HCT116 (cell line): ENCODE results near the gene ITGA4. TPM values are rescaled to one million over a fixed set of nuclear protein-coding genes. Genes with fewer than 3 reads are reported as not detected.

Source experiments
- ATAC-seq: fragments of 200-7000 bp; cut with Tn5 transposase; 2 replicates; pipeline ENCODE4 v1.9.1; 2020; ENCODE audit warnings: mild to moderate bottlenecking, moderate library complexity
- BruUV-seq: library from RNA; stranded (reverse); fragments of 400-500 nt; replicated peaks from 2 replicates; lab custom pipeline; 2021; lab: Mats Ljungman, UMichigan
- CTCF ChIA-PET: fragments of 300-600 bp; sonication (Branson Sonifier 250); formaldehyde crosslinking; loops from one replicate; lab custom pipeline; 2021; ENCODE audit warnings: antibody characterized with exemption; lab: Charles Lee
- POLR2A ChIA-PET: fragments of 300-600, 350-600 bp; sonication (Branson Sonifier 250); formaldehyde crosslinking; loops from one replicate; lab custom pipeline; 2021; ENCODE audit warnings: antibody characterized with exemption; lab: Charles Lee
- RAD21 ChIA-PET, 2 experiments: fragments of 300-600 bp; sonication (Branson Sonifier 250); formaldehyde crosslinking; loops; one replicate each; lab custom pipeline; 2023; ENCODE audit warnings: low total read pairs in 2 of 2; ENCODE audit not compliant: uncharacterized antibody in 2 of 2, unreplicated experiment in 2 of 2, low non-redundant PET in 1 of 2; lab: Charles Lee
- DNase-seq: peaks from one replicate; pipeline ENCODE4 v3.0.0-alpha.2; 2010; ENCODE audit warnings: low read depth, low spot score
- H2AFZ ChIP-seq: fragments of 200-600 bp; shearing (Covaris generic), sonication (generic); 2 replicates; pipeline ENCODE4 v1.6.1; 2017; ENCODE audit warnings: low read depth, mixed run types, mixed read lengths, antibody characterized with exemption, low read length; ENCODE audit not compliant: poor library complexity, severe bottlenecking
- H3K27ac ChIP-seq: 2 replicates; pipeline ENCODE4 v1.5.1; 2012; ENCODE audit warnings: low read depth, low read length
- H3K27me3 ChIP-seq: fragments of 200-600 bp; sonication (generic); 2 replicates; pipeline ENCODE4 v1.6.1; 2016; ENCODE audit warnings: mixed run types, low read length, mixed read lengths; ENCODE audit not compliant: insufficient read depth
- H3K36me3 ChIP-seq, 2 experiments: fragments of 200-500 bp in 1 of 2; fragments of 200-600 bp in 1 of 2; sonication (Bioruptor generic) in 1 of 2; sonication (generic) in 1 of 2; 2 replicates each; pipeline versions ENCODE4 v1.5.1 to v1.6.1; 2014 to 2016; ENCODE audit warnings: low read length in 2 of 2, inconsistent platforms in 1 of 2, mixed read lengths in 1 of 2, mixed run types in 1 of 2; ENCODE audit not compliant: insufficient read depth in 2 of 2, control insufficient read depth in 1 of 2
- H3K4me1 ChIP-seq, 2 experiments: fragments of 200-600 bp in 1 of 2; sonication (generic) in 1 of 2; 2 replicates each; pipeline versions ENCODE4 v1.5.1 to v1.6.1; 2012 to 2017; ENCODE audit warnings: low read length in 2 of 2, inconsistent platforms in 1 of 2, mild to moderate bottlenecking in 1 of 2, mixed read lengths in 1 of 2, mixed run types in 1 of 2, moderate library complexity in 1 of 2; ENCODE audit not compliant: insufficient read depth in 2 of 2, control insufficient read depth in 1 of 2
- H3K4me2 ChIP-seq: fragments of 200-600 bp; sonication (generic); 2 replicates; pipeline ENCODE4 v1.6.1; 2017; ENCODE audit warnings: mixed run types, low read length, mixed read lengths
- H3K4me3 ChIP-seq, 2 experiments: fragments of 200-600 bp in 1 of 2; sonication (generic) in 1 of 2; replicated peaks in 1 of 2; 2 replicates each; pipeline ENCODE4 v1.5.1; 2011 to 2016; ENCODE audit warnings: low read length in 2 of 2, control low read depth in 1 of 2, low read depth in 1 of 2, mild to moderate bottlenecking in 1 of 2, mixed read lengths in 1 of 2, mixed run types in 1 of 2
- H3K79me2 ChIP-seq: fragments of 200-600 bp; sonication (generic); 2 replicates; pipeline ENCODE4 v1.6.1; 2017; ENCODE audit warnings: mild to moderate bottlenecking, mixed run types, low read length, moderate library complexity, mixed read lengths; ENCODE audit not compliant: insufficient read depth
- H3K9ac ChIP-seq: fragments of 200-600 bp; sonication (generic); 2 replicates; pipeline ENCODE4 v1.6.1; 2016; ENCODE audit warnings: low read length, mixed read lengths
- H3K9me2 ChIP-seq: fragments of 200-600 bp; sonication (generic), shearing (Covaris generic); 2 replicates; pipeline ENCODE4 v1.6.1; 2017; ENCODE audit warnings: mixed run types, mild to moderate bottlenecking, moderate library complexity; ENCODE audit not compliant: insufficient read depth
- H3K9me3 ChIP-seq, 2 experiments: fragments of 200-500 bp in 1 of 2; fragments of 200-600 bp in 1 of 2; sonication (Bioruptor generic) in 1 of 2; sonication (generic) in 1 of 2; 2 replicates each; pipeline ENCODE4 v1.6.1; 2014 to 2017; ENCODE audit warnings: low read length in 2 of 2, mixed read lengths in 2 of 2, inconsistent platforms in 1 of 2, low read depth in 1 of 2, mild to moderate bottlenecking in 1 of 2, mixed run types in 1 of 2, moderate library complexity in 1 of 2; ENCODE audit not compliant: control insufficient read depth in 1 of 2, insufficient read depth in 1 of 2
- H4K20me1 ChIP-seq: fragments of 200-600 bp; sonication (generic), shearing (Covaris generic); 2 replicates; pipeline ENCODE4 v1.6.1; 2017; ENCODE audit warnings: mixed run types, mild to moderate bottlenecking, moderate library complexity; ENCODE audit not compliant: insufficient read depth
- CTCF ChIP-seq, 3 experiments: fragments of 200-600 bp in 1 of 3; sonication (generic) in 1 of 3; IDR thresholded peaks in 2 of 3; conservative IDR thresholded peaks in 1 of 3; 2 replicates each; pipeline ENCODE4 v1.5.1; 2012 to 2017; ENCODE audit warnings: low read depth in 2 of 3, low read length in 2 of 3, antibody characterized with exemption in 1 of 3, borderline replicate concordance in 1 of 3, control low read depth in 1 of 3, mild to moderate bottlenecking in 1 of 3, mixed read lengths in 1 of 3, mixed run types in 1 of 3, moderate library complexity in 1 of 3; ENCODE audit not compliant: insufficient read depth in 1 of 3
- FOSL1 ChIP-seq: IDR thresholded peaks from 2 replicates; pipeline ENCODE4 v1.6.1; 2012; ENCODE audit warnings: low read depth
- JUND ChIP-seq: IDR thresholded peaks from 2 replicates; pipeline ENCODE4 v1.6.1; 2012
- MAX ChIP-seq: IDR thresholded peaks from 2 replicates; pipeline ENCODE4 v1.6.1; 2012
- POLR2A ChIP-seq: IDR thresholded peaks from 2 replicates; pipeline ENCODE4 v1.7.0; 2011; ENCODE audit warnings: borderline replicate concordance; ENCODE audit not compliant: insufficient read depth, insufficient read length; ENCODE audit errors: extremely low read depth
- POLR2AphosphoS5 ChIP-seq: IDR thresholded peaks from 2 replicates; pipeline ENCODE4 v1.6.1; 2011; ENCODE audit warnings: mild to moderate bottlenecking, low read depth, low read length, moderate library complexity
- RAD21 ChIP-seq: IDR thresholded peaks from 2 replicates; pipeline ENCODE4 v1.6.1; 2012; ENCODE audit warnings: low read depth, mild to moderate bottlenecking
- SRF ChIP-seq: IDR thresholded peaks from 2 replicates; pipeline ENCODE4 v1.6.1; 2012; ENCODE audit warnings: low read depth
- ZFX ChIP-seq: fragments of 450-650 bp; IDR thresholded peaks from 2 replicates; pipeline ENCODE4 v1.6.1; 2017
- intact Hi-C: fragments of 100-400 bp; cut with micrococcal nuclease; formaldehyde crosslinking; loops from 2 replicates; pipeline ENCODE4 v1.10.0; 2022
- total RNA-seq: library from RNA; stranded (reverse); gene quantifications from one replicate; pipeline ENCODE4 v1.2.1, GENCODE V29; 2021; ENCODE audit not compliant: unreplicated experiment

The ITGA4 gene
- total RNA-seq, 1 experiment from 2014 or later = 0.49 TPM

- no peak overlapping the region for H3K4me2 ChIP-seq
- H3K9me3 ChIP-seq = no peaks in the 10 kb centered on the region
- no peaks in the 10 kb centered on the region for H3K9me2 ChIP-seq
- no peak for TF ChIP-seq FOSL1
- no peak for TF ChIP-seq MAX
- TF ChIP-seq RAD21 = no peak
- no peak for TF ChIP-seq SRF
- TF ChIP-seq JUND = no peak
- no peak for TF ChIP-seq POLR2A
- TF ChIP-seq POLR2AphosphoS5 = no peak
- no peak for TF ChIP-seq ZFX
- intact Hi-C loops = loop anchor here (5.0 kb wide), 2 partner anchors 332 to 1077 kb away; no protein-coding TSS in a partner anchor
- H3K4me1 ChIP-seq = no peaks in the 10 kb centered on the region
- ChIA-PET RAD21 (no interaction called here), POLR2A (no interaction called here), CTCF (interaction anchor here (1.5 to 4.3 kb wide), 2 partner anchors 145 to 168 kb away, joined by 3 to 65 read pairs; no protein-coding TSS in a partner anchor)
- H3K27ac ChIP-seq = no peak overlapping the region
- H3K36me3 ChIP-seq = no peaks in the 10 kb centered on the region
- no peaks in the 10 kb centered on the region for H4K20me1 ChIP-seq
- no peak for ATAC-seq
- no peak overlapping the region for H2AFZ ChIP-seq
- H3K4me3 ChIP-seq = no peak overlapping the region
- BruUV-seq = no TSS peak
- no peak for DNase-seq
- no peak overlapping the region for H3K9ac ChIP-seq
- no peaks in the 10 kb centered on the region for H3K27me3 ChIP-seq
- no peaks in the 10 kb centered on the region for H3K79me2 ChIP-seq
Measured at GRCh38 chr2:181570059-181570458, 112.9 kb downstream of the ITGA4 start.

DNA sequence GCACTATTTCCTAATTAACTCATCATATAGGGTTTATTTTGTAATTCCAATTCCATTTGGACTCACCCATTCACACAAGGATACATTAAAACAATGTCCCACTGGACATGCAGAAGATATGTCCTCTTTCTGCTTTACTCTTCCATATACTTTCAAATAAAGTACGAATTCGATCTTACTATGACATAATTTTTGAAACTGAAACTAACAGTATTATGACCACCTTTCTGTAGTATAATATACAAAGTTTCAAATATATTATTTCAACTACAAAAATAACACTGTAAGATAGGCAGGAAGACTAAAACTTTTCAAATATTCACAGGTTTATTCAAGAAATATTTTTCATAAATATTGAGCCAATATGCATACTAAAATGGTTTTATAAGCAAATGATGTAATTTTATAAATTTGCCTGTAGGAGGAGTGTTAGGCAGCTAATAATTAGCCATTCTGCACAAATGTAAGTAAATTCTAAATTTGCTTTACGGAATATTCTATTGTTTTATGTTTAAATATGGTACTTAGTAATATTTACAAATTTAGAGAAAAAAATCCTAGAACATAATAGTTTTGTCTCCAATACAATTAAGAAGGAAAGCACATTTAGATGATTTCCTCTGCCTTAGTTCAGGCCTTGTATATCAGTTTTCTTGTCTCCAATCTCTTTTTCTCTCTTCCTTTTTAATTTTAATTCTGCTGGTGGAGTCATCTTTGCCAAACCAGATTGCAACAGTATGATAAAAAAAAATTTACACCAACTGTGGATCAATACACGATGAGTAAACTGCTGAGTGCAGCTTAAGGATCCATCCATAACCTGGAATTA is 113.9 kb downstream of the ITGA4 start:
- no peaks in the 10 kb centered on the region for H3K9me3 ChIP-seq
- H3K9ac ChIP-seq = no peak overlapping the region
- H3K4me2 ChIP-seq = no peak overlapping the region
- no peaks in the 10 kb centered on the region for H4K20me1 ChIP-seq
- no peak for DNase-seq
- H3K27ac ChIP-seq = no peak overlapping the region
- H3K27me3 ChIP-seq = no peaks in the 10 kb centered on the region
- intact Hi-C loops = loop anchor here (5.0 kb wide), 2 partner anchors 331 to 1076 kb away; no protein-coding TSS in a partner anchor
- no peaks in the 10 kb centered on the region for H3K36me3 ChIP-seq
- no peak overlapping the region for H3K4me3 ChIP-seq
- ATAC-seq = no peak
- POLR2A ChIA-PET = no interaction called here
- no peaks in the 10 kb centered on the region for H3K9me2 ChIP-seq
- RAD21 ChIA-PET = interaction anchor here in 1 of 2 experiments (2.5 kb wide), 1 partner anchor 144 kb away, joined by 10 read pairs; no protein-coding TSS in a partner anchor
- TF ChIP-seq CTCF (IDR thresholded peaks at IDR 0.05 in 2 of 3, conservative IDR thresholded peaks at IDR 0.05 in 1 of 3; ENCODE audit: borderline replicate concordance in 1 of 3, insufficient read depth in 1 of 3, low read depth in 2 of 3, low read length in 2 of 3) (peak; percentile 19 to 50 (median 20); a peak in 3 of 6 replicates), POLR2AphosphoS5 (no peak), RAD21 (peak; percentile 30; the same call in 1 of the 2 replicates)
- H2AFZ ChIP-seq = peak overlapping the region; percentile 47
- no peaks in the 10 kb centered on the region for H3K79me2 ChIP-seq
- CTCF ChIA-PET = interaction anchor here (1.0 to 4.3 kb wide), 3 partner anchors 9 to 167 kb away, joined by 3 to 65 read pairs (median 3); no protein-coding TSS in a partner anchor
- BruUV-seq = no TSS peak
- H3K4me1 ChIP-seq = peaks cover 0 to 5% of the 10 kb centered on the region in 2 experiments; a peak in 2 of 4 replicates
